Keratinocyte (primary cell): ENCODE measurements around the gene SSBP4. TPM values are rescaled to one million over a fixed set of nuclear protein-coding genes. Genes with fewer than 3 reads are reported as not detected.
"Not testable (repeated sequence)": the region's sequence is repeated elsewhere in the genome, so short reads cannot be mapped to it uniquely, and the experiment has no call there.

ENCODE experiments used
- DNase-seq: peaks from one replicate; pipeline ENCODE4 v3.0.0-alpha.2; 2011; ENCODE audit warnings: low read depth, missing footprints, low spot score
- FAIRE-seq: peaks from 2 replicates; lab custom pipeline; 2011; peaks lifted over from hg19 to GRCh38; lab: Jason Lieb, UNC
- H2AFZ ChIP-seq: 2 replicates; pipeline ENCODE4 v1.6.0; 2012; ENCODE audit warnings: low read length, control low read depth, inconsistent platforms; ENCODE audit not compliant: control insufficient read depth
- H3K27ac ChIP-seq: 2 replicates; pipeline ENCODE4 v1.5.1; 2011; ENCODE audit warnings: low read length; ENCODE audit not compliant: control insufficient read depth, insufficient read depth
- H3K27me3 ChIP-seq: 3 replicates; pipeline ENCODE4 v1.6.0; 2011; ENCODE audit warnings: low read length; ENCODE audit not compliant: control insufficient read depth, insufficient read depth; ENCODE audit errors: extremely low read depth
- H3K36me3 ChIP-seq, 2 experiments: 2 replicates in 1 of 2; 3 replicates in 1 of 2; pipeline ENCODE4 v1.5.1; 2011; ENCODE audit warnings: low read length in 2 of 2, mild to moderate bottlenecking in 1 of 2; ENCODE audit not compliant: control insufficient read depth in 2 of 2, insufficient read depth in 2 of 2; ENCODE audit errors: extremely low read depth in 1 of 2
- H3K4me1 ChIP-seq: 3 replicates; pipeline ENCODE4 v1.5.1; 2011; ENCODE audit warnings: low read length; ENCODE audit not compliant: control insufficient read depth, insufficient read depth; ENCODE audit errors: extremely low read depth
- H3K4me2 ChIP-seq: 3 replicates; pipeline ENCODE4 v1.6.0; 2011; ENCODE audit warnings: low read depth, low read length; ENCODE audit not compliant: control insufficient read depth, insufficient read depth; ENCODE audit errors: extremely low read depth
- H3K4me3 ChIP-seq, 3 experiments: fragments of 200-600 bp in 1 of 3; sonication (generic) in 1 of 3; 2 replicates in 2 of 3; 3 replicates in 1 of 3; pipeline ENCODE4 v1.5.1; 2011 to 2016; ENCODE audit warnings: low read length in 3 of 3, mild to moderate bottlenecking in 3 of 3, control low read depth in 2 of 3, inconsistent platforms in 1 of 3, low read depth in 1 of 3, mixed read lengths in 1 of 3, mixed run types in 1 of 3, moderate library complexity in 1 of 3; ENCODE audit not compliant: control insufficient read depth in 2 of 3, insufficient read depth in 2 of 3; ENCODE audit errors: extremely low read depth in 1 of 3
- H3K79me2 ChIP-seq: 2 replicates; pipeline ENCODE4 v1.6.0; 2012; ENCODE audit warnings: low read length; ENCODE audit not compliant: control insufficient read depth, insufficient read depth
- H3K9ac ChIP-seq: 3 replicates; pipeline ENCODE4 v1.6.0; 2011; ENCODE audit warnings: low read length; ENCODE audit not compliant: control insufficient read depth, insufficient read depth; ENCODE audit errors: extremely low read depth
- H3K9me1 ChIP-seq: 3 replicates; pipeline ENCODE4 v1.6.0; 2011; ENCODE audit warnings: low read length; ENCODE audit not compliant: control insufficient read depth, insufficient read depth; ENCODE audit errors: extremely low read depth
- H3K9me3 ChIP-seq: 2 replicates; pipeline ENCODE4 v1.5.1; 2012; ENCODE audit warnings: low read depth, low read length; ENCODE audit not compliant: control insufficient read depth
- H4K20me1 ChIP-seq: 3 replicates; pipeline ENCODE4 v1.6.0; 2011; ENCODE audit warnings: low read length; ENCODE audit not compliant: control insufficient read depth, insufficient read depth; ENCODE audit errors: extremely low read depth
- CTCF ChIP-seq, 3 experiments: IDR thresholded peaks in 1 of 3; conservative IDR thresholded peaks in 1 of 3; optimal IDR thresholded peaks in 1 of 3; 2 replicates in 2 of 3; 3 replicates in 1 of 3; pipeline versions ENCODE3 to v1.5.1; 2011; ENCODE audit warnings: low read length in 3 of 3, mild to moderate bottlenecking in 3 of 3, moderate library complexity in 2 of 3, control low read depth in 1 of 3, inconsistent platforms in 1 of 3; ENCODE audit not compliant: insufficient read depth in 2 of 3; ENCODE audit errors: extremely low read depth in 1 of 3
- EZH2 ChIP-seq: IDR thresholded peaks from one replicate; pipeline ENCODE4 v1.6.1; 2012; ENCODE audit warnings: inconsistent platforms, mild to moderate bottlenecking, low read length, moderate library complexity
- dilution Hi-C: fragments of 300-500 bp; cut with MboI; formaldehyde crosslinking; loops from one replicate; pipeline ENCODE4 v1.7.0; 2020; ENCODE audit warnings: low sequenced_read_pairs; ENCODE audit not compliant: extremely low pct_ligation_motif_present
- polyA plus RNA-seq, 5 experiments: library from polyadenylated mRNA; depleted of rRNA in 3 of 5; stranded (reverse) in 3 of 5; stranded (forward) in 1 of 5; unstranded in 1 of 5; fragments of >200 nt; gene quantifications; 1 replicate in 1 of 5; 2 replicates in 3 of 5; 3 replicates in 1 of 5; pipeline versions ENCODE4 v1.2.1 to v1.2.3, GENCODE V29; 2011 to 2012; ENCODE audit warnings: missing spikeins in 2 of 5, low read depth in 1 of 5, low replicate concordance in 1 of 5

SSBP4 gene
- polyA plus RNA-seq, 1 donor (not counting 4 experiments of a cell fraction or from before 2014, with no cell fraction given): 7.5 TPM

GRCh38 chr19:18399008-18399407 lies 20.2 kb upstream of the SSBP4 start:
- dilution Hi-C loops: no loop called here
- Histone ChIP-seq H3K27ac (no peak overlapping the region), H4K20me1 (no peaks in the 10 kb centered on the region), H3K4me1 (peaks cover 7% of the 10 kb centered on the region), H3K4me2 (no peak overlapping the region), H3K4me3 (no peak overlapping the region), H3K27me3 (peaks cover 24% of the 10 kb centered on the region), H3K9me1 (no peaks in the 10 kb centered on the region), H2AFZ (no peak overlapping the region), H3K79me2 (no peaks in the 10 kb centered on the region), H3K36me3 (no peaks in the 10 kb centered on the region), H3K9me3 (no peaks in the 10 kb centered on the region), H3K9ac (no peak overlapping the region)
- DNase-seq (no peak), FAIRE-seq (peak; percentile 13)
- TF ChIP-seq CTCF (optimal IDR thresholded peaks at IDR 0.05 in 1 of 3, IDR thresholded peaks at IDR 0.05 in 1 of 3, conservative IDR thresholded peaks at IDR 0.05 in 1 of 3; ENCODE audit: extremely low read depth in 1 of 3, insufficient read depth in 2 of 3, low read length in 3 of 3): no peak
- no peak for TF ChIP-seq EZH2

GRCh38 chr19:18401580-18402112 lies 17.6 kb upstream of the SSBP4 start:
- Histone ChIP-seq H3K9me3 (no peaks in the 10 kb centered on the region), H3K9me1 (no peaks in the 10 kb centered on the region), H3K4me2 (no peak overlapping the region), H2AFZ (peak overlapping the region; percentile 37), H3K4me1 (peaks cover 7% of the 10 kb centered on the region), H3K36me3 (no peaks in the 10 kb centered on the region), H3K79me2 (no peaks in the 10 kb centered on the region), H3K9ac (no peak overlapping the region), H3K27ac (no peak overlapping the region), H3K4me3 (no peak overlapping the region), H3K27me3 (peaks cover 17% of the 10 kb centered on the region), H4K20me1 (no peaks in the 10 kb centered on the region)
- FAIRE-seq: peak; percentile 69
- DNase-seq: no peak
- dilution Hi-C loops: no loop called here
- peak; percentile 47 to 62 (median 60) for TF ChIP-seq CTCF (optimal IDR thresholded peaks at IDR 0.05 in 1 of 3, IDR thresholded peaks at IDR 0.05 in 1 of 3, conservative IDR thresholded peaks at IDR 0.05 in 1 of 3; ENCODE audit: extremely low read depth in 1 of 3, insufficient read depth in 2 of 3, low read length in 3 of 3)
- no peak for TF ChIP-seq EZH2

- H3K79me2 ChIP-seq, H3K36me3 ChIP-seq, H3K9me3 ChIP-seq, dilution Hi-C loops, FAIRE-seq, H3K27ac ChIP-seq, H2AFZ ChIP-seq, H4K20me1 ChIP-seq, H3K9me1 ChIP-seq, H3K4me2 ChIP-seq, H3K9ac ChIP-seq, DNase-seq, H3K4me3 ChIP-seq, H3K4me1 ChIP-seq, H3K27me3 ChIP-seq: not testable (repeated sequence)
These were observed 16.5 kb upstream of the SSBP4 start for GRCh38 chr19:18402455-18403248.
